T47D (cell line): ENCODE measurements around the gene TRAFD1.

Experiments used
- DNase-seq, 2 experiments: peaks; one replicate each; pipeline versions ENCODE4 v3.0.0 to v3.0.0-alpha.2; 2011 to 2012; ENCODE audit warnings: low read depth in 1 of 2, low spot score in 1 of 2
- JUND ChIP-seq: IDR thresholded peaks from 2 replicates; pipeline ENCODE4 v1.6.1; 2012; ENCODE audit warnings: low read depth
- in situ Hi-C: cut with HindIII; loops from 2 replicates; pipeline ENCODE4 v1.10.0; 2016; ENCODE audit warnings: low sequenced_read_pairs, low pct_unique_long_range_greater_than_20kb

The TRAFD1 gene

GRCh38 chr12:112167031-112167461, 41.7 kb downstream of the TRAFD1 start:
- DNase-seq, result no peak
- TF ChIP-seq JUND, result no peak
- in situ Hi-C loops, result no loop called here

- DNase-seq, result no peak
- TF ChIP-seq JUND, result no peak
- in situ Hi-C loops, result no loop called here
These were observed 42.6 kb downstream of the TRAFD1 start for GRCh38 chr12:112167718-112168525.

- TF ChIP-seq JUND, result no peak
- no peak for DNase-seq
- in situ Hi-C loops, result no loop called here
These were observed 43.2 kb downstream of the TRAFD1 start for GRCh38 chr12:112168561-112168971.

- in situ Hi-C loops, result no loop called here
- TF ChIP-seq JUND, result no peak
- DNase-seq, result no peak
These were observed 44.0 kb downstream of the TRAFD1 start for GRCh38 chr12:112169161-112169872.

GRCh38 chr12:112169966-112170365, 44.6 kb downstream of the TRAFD1 start:
- TF ChIP-seq JUND, result no peak
- in situ Hi-C loops, result no loop called here
- DNase-seq, result no peak

GRCh38 chr12:112170376-112170775, 45.0 kb downstream of the TRAFD1 start:
- in situ Hi-C loops, result no loop called here
- TF ChIP-seq JUND, result no peak
- no peak for DNase-seq

GRCh38 chr12:112170971-112171596, 45.7 kb downstream of the TRAFD1 start:
- TF ChIP-seq JUND, result no peak
- DNase-seq, result no peak
- in situ Hi-C loops, result no loop called here

GRCh38 chr12:112172556-112173324, 47.4 kb downstream of the TRAFD1 start:
- in situ Hi-C loops, result no loop called here
- TF ChIP-seq JUND, result no peak
- no peak for DNase-seq

GRCh38 chr12:112175361-112176155, 50.2 kb downstream of the TRAFD1 start:
- no peak for DNase-seq
- no peak for TF ChIP-seq JUND
- in situ Hi-C loops, result no loop called here

GRCh38 chr12:112176321-112177010, 51.1 kb downstream of the TRAFD1 start:
- DNase-seq, result no peak
- in situ Hi-C loops, result no loop called here
- TF ChIP-seq JUND, result no peak

- no peak for TF ChIP-seq JUND
- DNase-seq, result no peak
- in situ Hi-C loops, result no loop called here
These were observed 53.4 kb downstream of the TRAFD1 start for GRCh38 chr12:112178796-112179195.
